B cell (primary cell): Measurements from ENCODE around the gene LSM3.

ENCODE experiments used
- EZH2 ChIP-seq: IDR thresholded peaks from 2 replicates; pipeline ENCODE4 v1.6.1; 2012; ENCODE audit warnings: borderline replicate concordance, low read depth, mild to moderate bottlenecking, moderate library complexity, low read length; ENCODE audit not compliant: insufficient read depth, poor library complexity, severe bottlenecking
- TF ChIP-seq, protein P1 (sequence below): fragments of 200-600 bp; IDR thresholded peaks from one replicate; pipeline ENCODE4 v1.8.0; 2022; ENCODE audit warnings: antibody characterized with exemption, mild to moderate bottlenecking

DNA sequence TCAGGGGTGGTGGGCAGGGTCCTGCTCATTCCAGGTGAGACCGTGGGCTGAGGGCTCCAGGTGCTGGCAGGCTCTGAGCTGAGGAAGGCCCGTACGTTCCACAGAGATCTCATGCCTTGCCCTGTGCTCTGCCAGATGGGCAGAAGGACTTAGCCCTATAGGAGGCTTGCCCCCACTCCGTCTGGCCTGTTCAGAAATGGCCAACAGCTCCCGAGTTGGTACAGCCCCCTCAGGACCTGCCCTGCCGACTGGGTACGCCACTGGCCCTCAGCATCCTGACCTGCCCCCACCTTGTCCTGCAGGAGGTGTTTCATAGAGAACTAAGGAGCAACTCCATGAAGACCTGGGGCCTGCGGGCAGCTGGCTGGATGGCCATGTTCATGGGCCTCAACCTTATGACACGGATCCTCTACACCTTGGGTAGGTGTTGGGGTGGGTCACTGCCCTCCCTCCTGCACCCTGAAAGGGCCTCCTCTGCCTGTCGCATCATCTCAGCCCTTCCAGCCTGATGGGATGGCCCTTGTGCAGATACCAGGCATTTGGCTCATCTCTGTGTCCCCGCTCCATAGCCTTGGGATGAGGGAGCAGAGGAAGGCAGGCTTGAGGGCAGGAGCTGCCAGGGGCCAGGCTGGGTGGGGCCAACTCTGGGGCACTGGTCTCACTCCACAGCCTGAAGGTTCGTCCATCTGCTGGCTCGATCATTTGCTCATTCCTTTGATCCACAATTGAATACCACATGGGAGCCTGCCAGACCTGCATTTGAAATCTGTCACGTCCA lies 39.5 kb upstream of the LSM3 start:
- TF ChIP-seq, protein P1, sequence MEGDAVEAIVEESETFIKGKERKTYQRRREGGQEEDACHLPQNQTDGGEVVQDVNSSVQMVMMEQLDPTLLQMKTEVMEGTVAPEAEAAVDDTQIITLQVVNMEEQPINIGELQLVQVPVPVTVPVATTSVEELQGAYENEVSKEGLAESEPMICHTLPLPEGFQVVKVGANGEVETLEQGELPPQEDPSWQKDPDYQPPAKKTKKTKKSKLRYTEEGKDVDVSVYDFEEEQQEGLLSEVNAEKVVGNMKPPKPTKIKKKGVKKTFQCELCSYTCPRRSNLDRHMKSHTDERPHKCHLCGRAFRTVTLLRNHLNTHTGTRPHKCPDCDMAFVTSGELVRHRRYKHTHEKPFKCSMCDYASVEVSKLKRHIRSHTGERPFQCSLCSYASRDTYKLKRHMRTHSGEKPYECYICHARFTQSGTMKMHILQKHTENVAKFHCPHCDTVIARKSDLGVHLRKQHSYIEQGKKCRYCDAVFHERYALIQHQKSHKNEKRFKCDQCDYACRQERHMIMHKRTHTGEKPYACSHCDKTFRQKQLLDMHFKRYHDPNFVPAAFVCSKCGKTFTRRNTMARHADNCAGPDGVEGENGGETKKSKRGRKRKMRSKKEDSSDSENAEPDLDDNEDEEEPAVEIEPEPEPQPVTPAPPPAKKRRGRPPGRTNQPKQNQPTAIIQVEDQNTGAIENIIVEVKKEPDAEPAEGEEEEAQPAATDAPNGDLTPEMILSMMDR = no peak
- TF ChIP-seq EZH2 = no peak
